ENCODE results near the gene UGT1A4. TPM values are rescaled to one million over a fixed set of nuclear protein-coding genes. Genes with fewer than 3 reads are reported as not detected.

UGT1A4 gene
- total RNA-seq, 2 donors from 2014 or later: 0.93 to 1.8 TPM

DNA sequence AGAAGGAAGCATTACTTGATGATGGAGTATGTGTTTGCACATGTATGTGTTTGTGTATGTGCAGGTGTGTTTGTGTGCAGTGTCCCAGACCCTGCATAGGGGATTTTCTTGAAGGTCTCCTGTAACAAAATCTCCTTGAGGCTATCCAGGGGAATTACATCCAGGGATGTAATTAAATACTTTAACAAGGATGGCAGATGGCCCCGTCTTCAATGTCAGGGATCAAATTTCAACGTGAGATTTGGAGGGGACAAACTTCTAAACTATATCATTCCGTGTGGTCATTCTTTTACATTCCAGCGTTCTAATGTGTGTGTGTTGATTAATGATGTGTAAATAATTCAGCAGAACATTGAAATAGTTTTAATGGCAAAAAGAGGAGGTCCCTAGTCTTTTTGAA, 43.5 kb upstream of the UGT1A4 start:
- no peak overlapping the region for H3K4me3 ChIP-seq
- TF ChIP-seq, protein P1, sequence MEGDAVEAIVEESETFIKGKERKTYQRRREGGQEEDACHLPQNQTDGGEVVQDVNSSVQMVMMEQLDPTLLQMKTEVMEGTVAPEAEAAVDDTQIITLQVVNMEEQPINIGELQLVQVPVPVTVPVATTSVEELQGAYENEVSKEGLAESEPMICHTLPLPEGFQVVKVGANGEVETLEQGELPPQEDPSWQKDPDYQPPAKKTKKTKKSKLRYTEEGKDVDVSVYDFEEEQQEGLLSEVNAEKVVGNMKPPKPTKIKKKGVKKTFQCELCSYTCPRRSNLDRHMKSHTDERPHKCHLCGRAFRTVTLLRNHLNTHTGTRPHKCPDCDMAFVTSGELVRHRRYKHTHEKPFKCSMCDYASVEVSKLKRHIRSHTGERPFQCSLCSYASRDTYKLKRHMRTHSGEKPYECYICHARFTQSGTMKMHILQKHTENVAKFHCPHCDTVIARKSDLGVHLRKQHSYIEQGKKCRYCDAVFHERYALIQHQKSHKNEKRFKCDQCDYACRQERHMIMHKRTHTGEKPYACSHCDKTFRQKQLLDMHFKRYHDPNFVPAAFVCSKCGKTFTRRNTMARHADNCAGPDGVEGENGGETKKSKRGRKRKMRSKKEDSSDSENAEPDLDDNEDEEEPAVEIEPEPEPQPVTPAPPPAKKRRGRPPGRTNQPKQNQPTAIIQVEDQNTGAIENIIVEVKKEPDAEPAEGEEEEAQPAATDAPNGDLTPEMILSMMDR (IDR thresholded peaks at IDR 0.05): no peak
- H3K27ac ChIP-seq: no peak overlapping the region
- H3K9ac ChIP-seq (ENCODE audit: low read depth in 2 of 2, low read length in 2 of 2): no peak overlapping the region
- H3K27me3 ChIP-seq: no peaks in the 10 kb centered on the region
- H3K4me1 ChIP-seq: no peaks in the 10 kb centered on the region
- H3K9me3 ChIP-seq: no peaks in the 10 kb centered on the region
- H3K36me3 ChIP-seq: no peaks in the 10 kb centered on the region
- no peak for DNase-seq
- intact Hi-C loops (cut with DNase I): no loop called here

DNA sequence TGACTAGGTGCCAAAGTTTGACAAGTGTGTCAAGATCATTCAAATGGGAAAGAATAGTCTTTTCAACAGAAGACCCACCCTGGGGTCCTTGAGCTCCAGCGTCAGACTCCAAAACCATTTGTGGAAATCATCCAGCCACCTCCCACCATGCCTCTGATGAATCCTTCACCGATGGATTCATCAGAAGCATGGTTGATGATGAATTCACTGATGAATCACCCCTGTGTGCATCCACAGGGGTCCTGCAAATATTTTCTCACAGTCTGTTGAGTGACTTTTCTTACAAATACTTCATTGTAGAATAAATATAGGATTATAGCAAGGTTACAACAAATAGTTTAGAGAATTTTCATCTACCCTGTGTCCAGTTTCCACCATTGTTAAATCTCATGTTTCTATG, 42.5 kb upstream of the UGT1A4 start:
- intact Hi-C loops (cut with DNase I): no loop called here
- TF ChIP-seq, protein P1 (IDR thresholded peaks at IDR 0.05): no peak

DNA sequence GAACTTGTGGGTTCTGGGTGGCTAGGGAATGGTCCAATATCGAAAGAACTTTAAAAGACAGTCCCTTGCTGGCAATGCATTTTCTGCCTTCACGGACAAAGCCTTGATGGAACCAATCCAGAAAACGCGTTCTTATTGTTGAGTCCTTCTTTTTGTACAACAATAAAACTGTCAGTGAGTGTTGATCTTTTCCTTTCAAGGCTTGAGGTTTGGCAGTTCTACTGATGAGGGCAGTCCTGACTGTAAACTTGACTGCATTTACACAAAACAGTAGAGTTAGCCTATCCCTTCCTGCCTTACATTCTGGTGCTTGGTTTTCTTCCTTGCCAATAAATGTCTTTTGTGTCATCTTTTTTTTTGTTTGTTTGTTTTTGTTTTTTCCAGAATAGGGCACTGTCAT, 39.3 kb upstream of the UGT1A4 start:
- Histone ChIP-seq H3K36me3 (no peaks in the 10 kb centered on the region), H3K27me3 (no peaks in the 10 kb centered on the region), H3K9me3 (no peaks in the 10 kb centered on the region), H3K9ac (ENCODE audit: low read depth in 2 of 2, low read length in 2 of 2) (no peak overlapping the region), H3K4me3 (no peak overlapping the region), H3K27ac (no peak overlapping the region), H3K4me1 (no peaks in the 10 kb centered on the region)
- DNase-seq: no peak
- intact Hi-C loops (cut with DNase I): no loop called here
- TF ChIP-seq, protein P1 (IDR thresholded peaks at IDR 0.05): no peak

More for the DNA sequence above, 42.5 kb upstream of the UGT1A4 start:
- Histone ChIP-seq H3K9me3 (no peaks in the 10 kb centered on the region), H3K27ac (no peak overlapping the region), H3K4me1 (no peaks in the 10 kb centered on the region), H3K27me3 (no peaks in the 10 kb centered on the region), H3K36me3 (no peaks in the 10 kb centered on the region), H3K9ac (ENCODE audit: low read depth in 2 of 2, low read length in 2 of 2) (no peak overlapping the region), H3K4me3 (no peak overlapping the region)
- no peak for DNase-seq

DNA sequence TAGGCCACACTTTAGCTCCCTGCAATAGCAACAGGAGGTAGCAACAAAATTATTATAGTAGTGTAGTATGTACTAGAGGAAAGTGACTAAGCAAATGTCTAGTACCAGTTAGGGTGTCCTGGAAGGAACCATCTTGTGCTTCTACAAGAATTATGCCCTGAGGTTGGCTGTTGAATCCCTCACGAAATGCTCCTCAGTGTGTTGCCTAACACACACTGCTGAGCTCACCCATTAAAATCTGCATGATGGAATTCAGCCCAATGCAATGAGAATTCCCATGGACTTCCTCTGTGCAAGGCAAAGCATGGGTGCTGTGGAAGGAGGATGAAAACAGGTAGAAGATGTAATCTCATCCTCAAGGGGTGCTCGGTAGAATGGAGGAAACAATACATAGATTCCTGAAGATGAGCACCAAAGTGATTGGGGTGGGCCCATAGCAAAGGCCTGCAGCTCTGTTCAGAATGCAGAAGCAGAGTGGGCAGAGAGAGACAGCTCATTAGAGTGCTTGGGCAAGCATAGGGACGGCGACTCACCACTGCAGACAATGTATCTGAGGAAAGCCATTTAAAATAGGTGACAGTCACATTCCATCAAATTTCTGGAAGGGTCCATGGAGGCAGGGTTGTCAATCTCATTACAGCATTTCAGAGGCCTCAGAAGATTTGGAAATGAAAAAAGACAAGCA, 38.0 kb upstream of the UGT1A4 start:
- Histone ChIP-seq H3K4me3 (no peak overlapping the region), H3K36me3 (no peaks in the 10 kb centered on the region), H3K9ac (ENCODE audit: low read depth in 2 of 2, low read length in 2 of 2) (no peak overlapping the region), H3K27me3 (no peaks in the 10 kb centered on the region), H3K27ac (no peak overlapping the region), H3K4me1 (no peaks in the 10 kb centered on the region), H3K9me3 (no peaks in the 10 kb centered on the region)
- no peak for DNase-seq
- intact Hi-C loops (cut with DNase I): no loop called here
- TF ChIP-seq, protein P1 (IDR thresholded peaks at IDR 0.05): no peak

DNA sequence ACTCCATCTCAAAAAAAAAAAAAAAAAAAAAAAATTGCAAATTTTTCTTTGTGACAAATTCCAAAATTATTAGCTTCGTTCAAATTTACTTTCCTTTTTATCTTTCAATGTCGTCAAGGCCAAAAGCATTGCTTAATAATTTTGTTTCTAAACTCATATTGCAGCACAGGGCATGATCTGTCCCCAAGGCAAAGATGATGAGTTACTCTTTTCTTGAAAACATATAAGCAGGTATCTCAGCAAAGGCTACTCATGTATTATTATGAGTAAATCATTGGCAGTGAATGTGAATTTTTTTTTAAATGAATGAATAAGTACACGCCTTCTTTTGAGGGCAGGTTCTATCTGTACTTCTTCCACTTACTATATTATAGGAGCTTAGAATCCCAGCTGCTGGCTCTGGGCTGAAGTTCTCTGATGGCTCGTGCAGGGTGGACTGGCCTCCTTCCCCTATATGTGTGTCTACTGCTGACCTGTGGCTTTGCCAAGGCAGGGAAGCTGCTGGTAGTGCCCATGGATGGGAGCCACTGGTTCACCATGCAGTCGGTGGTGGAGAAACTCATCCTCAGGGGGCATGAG, 36.9 kb upstream of the UGT1A4 start, which contains the start of gene UGT1A7:
Gene UGT1A7, plus strand, starts transcription at position 381 of the 579 bp plus-strand sequence. Its CDS starts 37 bp downstream, at position 418.
- Histone ChIP-seq H3K9ac (ENCODE audit: low read depth in 2 of 2, low read length in 2 of 2) (no peak within 1 kb of the TSS), H3K4me3 (no peak within 1 kb of the TSS), H3K9me3 (no peaks in the 10 kb centered on the region), H3K27ac (no peak within 1 kb of the TSS), H3K4me1 (no peaks in the 10 kb centered on the region), H3K36me3 (no peaks in the 10 kb centered on the region), H3K27me3 (no peaks in the 10 kb centered on the region)
- intact Hi-C loops (cut with DNase I): no loop called here
- TF ChIP-seq, protein P1 (IDR thresholded peaks at IDR 0.05): no peak
- no peak for DNase-seq

All from colonic mucosa (tissue), 4 donors.